Breast epithelium (tissue), 3 donors: Measurements from ENCODE around the gene TMEM143.

Experiments used
- CTCF ChIP-seq, 3 donors: fragments of 450-650 bp; IDR thresholded peaks; one replicate each; pipeline ENCODE4 v1.5.1; 2016 to 2017; ENCODE audit warnings: antibody characterized with exemption in 3 of 3, mild to moderate bottlenecking in 3 of 3, moderate library complexity in 3 of 3
- POLR2A ChIP-seq: fragments of 450-650 bp; IDR thresholded peaks from one replicate; pipeline ENCODE4 v1.6.1; 2016; ENCODE audit warnings: antibody characterized with exemption, mild to moderate bottlenecking, moderate library complexity

GRCh38 chr19:48385461-48386087, 21.8 kb upstream of the TMEM143 start:
- TF ChIP-seq CTCF (IDR thresholded peaks at IDR 0.05) = no peak
- no peak for TF ChIP-seq POLR2A
